Measurements from ENCODE around the gene FUT3. TPM values are rescaled to one million over a fixed set of nuclear protein-coding genes. Genes with fewer than 3 reads are reported as not detected.

FUT3 gene
- total RNA-seq, 1 experiment from 2014 or later: 15.6 TPM

- no TSS peak for BruUV-seq (replicated peaks)
- Mint-ChIP-seq H3K27me3 (ENCODE audit: unreplicated experiment) (peaks cover 19% of the 10 kb centered on the region), H3K27ac (ENCODE audit: unreplicated experiment) (no peak within 1 kb of the TSS), H3K4me3 (ENCODE audit: low read depth, unreplicated experiment) (peak within 1 kb of the TSS; percentile 69), H3K9me3 (ENCODE audit: low read depth, unreplicated experiment) (no peaks in the 10 kb centered on the region), H3K36me3 (ENCODE audit: insufficient read depth, unreplicated experiment) (peaks cover 16% of the 10 kb centered on the region), H3K4me1 (ENCODE audit: low read depth, unreplicated experiment) (no peaks in the 10 kb centered on the region)
- peak; percentile 47 for DNase-seq
- CTCF ChIA-PET: interaction anchor here (0.5 to 1.7 kb wide), 13 partner anchors 10 to 218 kb away, joined by 3 to 26 read pairs (median 4); partner anchors contain the start of genes FUT3, NDUFA11 and VMAC
- TF ChIP-seq CTCF (IDR thresholded peaks at IDR 0.05; ENCODE audit: unreplicated experiment): no peak
- intact Hi-C loops (cut with micrococcal nuclease; ENCODE audit: unreplicated experiment): loop anchor here (5.0 kb wide), 1 partner anchor 88 kb away; no protein-coding TSS in a partner anchor
Measured at GRCh38 chr19:5804516-5805461, 46.5 kb downstream of the FUT3 start, which contains the start of gene NRTN. Gene NRTN, plus strand, starts transcription at chr19:5805067. Its CDS starts 19,099 bp downstream, at chr19:5824166.

- DNase-seq: peak; percentile 95
- Mint-ChIP-seq H3K9me3 (ENCODE audit: low read depth, unreplicated experiment) (no peaks in the 10 kb centered on the region), H3K27ac (ENCODE audit: unreplicated experiment) (no peak overlapping the region), H3K27me3 (ENCODE audit: unreplicated experiment) (peaks cover 28% of the 10 kb centered on the region), H3K4me1 (ENCODE audit: low read depth, unreplicated experiment) (no peaks in the 10 kb centered on the region), H3K36me3 (ENCODE audit: insufficient read depth, unreplicated experiment) (peaks cover 16% of the 10 kb centered on the region), H3K4me3 (ENCODE audit: low read depth, unreplicated experiment) (peak overlapping the region; percentile 69)
- peak; percentile 91 for TF ChIP-seq CTCF (IDR thresholded peaks at IDR 0.05; ENCODE audit: unreplicated experiment)
- CTCF ChIA-PET: interaction anchor here (0.5 to 1.7 kb wide), 17 partner anchors 9 to 295 kb away, joined by 3 to 26 read pairs (median 4); partner anchors contain the start of genes FUT3, NDUFA11 and VMAC
- BruUV-seq (replicated peaks): no TSS peak
- intact Hi-C loops (cut with micrococcal nuclease; ENCODE audit: unreplicated experiment): loop anchor here (5.0 kb wide), 1 partner anchor 88 kb away; no protein-coding TSS in a partner anchor
Measured at GRCh38 chr19:5803752-5804515, 47.3 kb downstream of the FUT3 start.

- peaks cover 16% of the 10 kb centered on the region for H3K36me3 Mint-ChIP-seq (ENCODE audit: insufficient read depth, unreplicated experiment)
- no peaks in the 10 kb centered on the region for H3K9me3 Mint-ChIP-seq (ENCODE audit: low read depth, unreplicated experiment)
- H3K27me3 Mint-ChIP-seq (ENCODE audit: unreplicated experiment): peaks cover 33% of the 10 kb centered on the region
- no peak overlapping the region for H3K27ac Mint-ChIP-seq (ENCODE audit: unreplicated experiment)
- CTCF ChIA-PET: interaction anchor here (0.6 to 1.7 kb wide), 14 partner anchors 9 to 296 kb away, joined by 3 to 26 read pairs (median 4); partner anchors contain the start of genes FUT3, NDUFA11 and VMAC
- DNase-seq: no peak
- H3K4me3 Mint-ChIP-seq (ENCODE audit: low read depth, unreplicated experiment): peak overlapping the region; percentile 69
- H3K4me1 Mint-ChIP-seq (ENCODE audit: low read depth, unreplicated experiment): no peaks in the 10 kb centered on the region
- intact Hi-C loops (cut with micrococcal nuclease; ENCODE audit: unreplicated experiment): loop anchor here (5.0 kb wide), 1 partner anchor 89 kb away; no protein-coding TSS in a partner anchor
- TF ChIP-seq CTCF (IDR thresholded peaks at IDR 0.05; ENCODE audit: unreplicated experiment): no peak
- BruUV-seq (replicated peaks): no TSS peak
Measured at GRCh38 chr19:5803441-5803751, 47.9 kb downstream of the FUT3 start.
